SK-N-SH (cell line): Measurements from ENCODE around the gene COX4I1. TPM values are rescaled to one million over a fixed set of nuclear protein-coding genes. Genes with fewer than 3 reads are reported as not detected.

Experiments used
- CTCF ChIA-PET: fragments of 300-600, 350-600 bp; formaldehyde crosslinking; extraction: SDS; loops from one replicate; lab custom pipeline; 2021; lab: Yijun Ruan, JAX
- POLR2A ChIA-PET: fragments of 350-600 bp; sonication (Branson Sonifier 250); formaldehyde crosslinking; extraction: SDS; loops from one replicate; lab custom pipeline; 2020; ENCODE audit warnings: antibody characterized with exemption, inconsistent platforms; lab: Yijun Ruan, JAX
- DNase-seq: peaks from one replicate; pipeline ENCODE4 v3.0.0; 2012
- H2AFZ ChIP-seq: fragments of 200-600 bp; sonication (generic); 2 replicates; pipeline ENCODE4 v1.8.1; 2016; ENCODE audit warnings: antibody characterized with exemption, mild to moderate bottlenecking, low read depth
- H3F3A ChIP-seq: fragments of 200-600 bp; sonication (generic); replicated peaks from 2 replicates; pipeline ENCODE3; 2016; ENCODE audit warnings: antibody characterized with exemption, mild to moderate bottlenecking; ENCODE audit not compliant: insufficient read depth
- H3K27ac ChIP-seq, 2 experiments: fragments of 200-500 bp in 1 of 2; fragments of 200-600 bp in 1 of 2; sonication (Bioruptor generic) in 1 of 2; sonication (generic), shearing (Covaris generic) in 1 of 2; 2 replicates each; pipeline versions ENCODE4 v1.5.1 to v1.6.1; 2014 to 2016; ENCODE audit warnings: low read depth in 2 of 2, inconsistent platforms in 1 of 2, low read length in 1 of 2, mild to moderate bottlenecking in 1 of 2, mixed read lengths in 1 of 2
- H3K27me3 ChIP-seq: fragments of 200-600 bp; sonication (generic), shearing (Covaris generic); 2 replicates; pipeline ENCODE4 v1.6.1; 2016; ENCODE audit warnings: mixed run types; ENCODE audit not compliant: insufficient read depth
- H3K36me3 ChIP-seq, 2 experiments: fragments of 200-500 bp in 1 of 2; fragments of 200-600 bp in 1 of 2; sonication (Bioruptor generic) in 1 of 2; sonication (generic) in 1 of 2; replicated peaks in 1 of 2; 2 replicates each; pipeline versions ENCODE3 to v1.5.1; 2014 to 2016; ENCODE audit warnings: low read length in 1 of 2, mild to moderate bottlenecking in 1 of 2; ENCODE audit not compliant: insufficient read depth in 2 of 2, control insufficient read depth in 1 of 2
- H3K4me1 ChIP-seq, 2 experiments: fragments of 200-500 bp in 1 of 2; fragments of 200-600 bp in 1 of 2; sonication (Bioruptor generic) in 1 of 2; sonication (generic), shearing (Covaris generic) in 1 of 2; 2 replicates each; pipeline versions ENCODE4 v1.5.1 to v1.6.1; 2014 to 2016; ENCODE audit warnings: low read depth in 1 of 2, low read length in 1 of 2, mixed run types in 1 of 2; ENCODE audit not compliant: insufficient read depth in 2 of 2, control insufficient read depth in 1 of 2
- H3K4me2 ChIP-seq: fragments of 200-600 bp; sonication (generic), shearing (Covaris generic); 2 replicates; pipeline ENCODE4 v1.6.1; 2017; ENCODE audit warnings: mixed run types
- H3K4me3 ChIP-seq, 2 experiments: fragments of 200-500 bp in 1 of 2; fragments of 200-600 bp in 1 of 2; sonication (Bioruptor generic) in 1 of 2; sonication (generic), shearing (Covaris generic) in 1 of 2; 2 replicates each; pipeline versions ENCODE4 v1.5.1 to v1.8.1; 2014 to 2016; ENCODE audit warnings: low read depth in 2 of 2, inconsistent platforms in 1 of 2, low read length in 1 of 2, mild to moderate bottlenecking in 1 of 2, mixed read lengths in 1 of 2, moderate library complexity in 1 of 2
- H3K79me2 ChIP-seq: fragments of 200-600 bp; sonication (generic); 2 replicates; pipeline ENCODE4 v1.8.1; 2017; ENCODE audit warnings: mild to moderate bottlenecking; ENCODE audit not compliant: insufficient read depth
- H3K9ac ChIP-seq: fragments of 200-600 bp; sonication (generic); 2 replicates; pipeline ENCODE4 v1.6.1; 2017; ENCODE audit warnings: mixed run types
- H3K9me2 ChIP-seq: fragments of 200-600 bp; sonication (generic); 2 replicates; pipeline ENCODE4 v1.6.1; 2017; ENCODE audit warnings: mixed run types
- H3K9me3 ChIP-seq: fragments of 200-600 bp; sonication (generic); 2 replicates; pipeline ENCODE4 v1.6.1; 2017; ENCODE audit warnings: mixed run types, mild to moderate bottlenecking, moderate library complexity
- H4K20me1 ChIP-seq: fragments of 200-600 bp; sonication (generic); 2 replicates; pipeline ENCODE4 v1.6.1; 2017; ENCODE audit warnings: mild to moderate bottlenecking, mixed run types; ENCODE audit not compliant: insufficient read depth
- EP300 ChIP-seq, 2 experiments: IDR thresholded peaks; 2 replicates each; pipeline versions ENCODE4 v1.4.0 to v1.6.1; 2012; ENCODE audit warnings: borderline replicate concordance in 1 of 2, low read depth in 1 of 2, low read length in 1 of 2
- EZH2phosphoT487 ChIP-seq: fragments of 200-600 bp; sonication (generic); IDR thresholded peaks from 2 replicates; pipeline ENCODE4 v1.6.1; 2017; ENCODE audit warnings: low read depth, mixed run types, mild to moderate bottlenecking, antibody characterized with exemption, moderate library complexity, borderline replicate concordance
- FOSL2 ChIP-seq: IDR thresholded peaks from 2 replicates; pipeline ENCODE4 v1.4.0; 2012; ENCODE audit warnings: low read depth, mild to moderate bottlenecking, moderate library complexity, borderline replicate concordance
- GABPA ChIP-seq: IDR thresholded peaks from 2 replicates; pipeline ENCODE4 v1.4.0; 2012; ENCODE audit warnings: low read depth, mild to moderate bottlenecking
- GATA2 ChIP-seq: sonication (generic); formaldehyde crosslinking; IDR thresholded peaks from 2 replicates; pipeline ENCODE4 v1.5.0; 2020; ENCODE audit warnings: mild to moderate bottlenecking, missing genetic modification reagents
- JUND ChIP-seq: IDR thresholded peaks from 2 replicates; pipeline ENCODE4 v1.4.0; 2012
- MXI1 ChIP-seq: IDR thresholded peaks from 2 replicates; pipeline ENCODE4 v1.6.1; 2012; ENCODE audit warnings: mild to moderate bottlenecking, low read depth, low read length, improper control_type of control experiment
- NFIC ChIP-seq: IDR thresholded peaks from 2 replicates; pipeline ENCODE4 v1.4.0; 2012; ENCODE audit warnings: borderline replicate concordance
- POLR2AphosphoS5 ChIP-seq: IDR thresholded peaks from 2 replicates; pipeline ENCODE4 v1.6.1; 2012; ENCODE audit warnings: low read depth, low read length
- RFX5 ChIP-seq: IDR thresholded peaks from 2 replicates; pipeline ENCODE4 v1.6.1; 2012; ENCODE audit warnings: mild to moderate bottlenecking, improper control_type of control experiment, low read length
- RXRA ChIP-seq: IDR thresholded peaks from 2 replicates; pipeline ENCODE4 v1.4.0; 2012; ENCODE audit warnings: low read depth, mild to moderate bottlenecking, borderline replicate concordance
- USF1 ChIP-seq: IDR thresholded peaks from 2 replicates; pipeline ENCODE4 v1.4.0; 2012; ENCODE audit warnings: low read depth, borderline replicate concordance
- USF2 ChIP-seq: fragments of 150-350 bp; IDR thresholded peaks from 2 replicates; pipeline ENCODE4 v1.6.1; 2017; ENCODE audit warnings: antibody characterized with exemption, low read length, low read depth, borderline replicate concordance
- YY1 ChIP-seq: IDR thresholded peaks from 2 replicates; pipeline ENCODE4 v1.4.0; 2012; ENCODE audit warnings: low read depth, mild to moderate bottlenecking
- WGBS: methylation state at CpG from one replicate; pipeline ENCODE4 v1.1.6; 2017; ENCODE audit warnings: low lambda C conversion rate; 5-methylcytosine and 5-hydroxymethylcytosine counted together
- polyA plus RNA-seq, 3 experiments: library from polyadenylated mRNA; depleted of rRNA; stranded (reverse); fragments of >200 nt; gene quantifications; 2 replicates each; pipeline ENCODE4 v1.2.3, GENCODE V29; 2012
- TF ChIP-seq, protein P1 (sequence below): IDR thresholded peaks from 2 replicates; pipeline ENCODE4 v1.6.1; 2012; ENCODE audit warnings: mild to moderate bottlenecking, low read depth, low read length, moderate library complexity

The COX4I1 gene
- polyA plus RNA-seq, 1 of the 3 experiments (the other 2 are of a cell fraction), result 1,294 TPM

DNA sequence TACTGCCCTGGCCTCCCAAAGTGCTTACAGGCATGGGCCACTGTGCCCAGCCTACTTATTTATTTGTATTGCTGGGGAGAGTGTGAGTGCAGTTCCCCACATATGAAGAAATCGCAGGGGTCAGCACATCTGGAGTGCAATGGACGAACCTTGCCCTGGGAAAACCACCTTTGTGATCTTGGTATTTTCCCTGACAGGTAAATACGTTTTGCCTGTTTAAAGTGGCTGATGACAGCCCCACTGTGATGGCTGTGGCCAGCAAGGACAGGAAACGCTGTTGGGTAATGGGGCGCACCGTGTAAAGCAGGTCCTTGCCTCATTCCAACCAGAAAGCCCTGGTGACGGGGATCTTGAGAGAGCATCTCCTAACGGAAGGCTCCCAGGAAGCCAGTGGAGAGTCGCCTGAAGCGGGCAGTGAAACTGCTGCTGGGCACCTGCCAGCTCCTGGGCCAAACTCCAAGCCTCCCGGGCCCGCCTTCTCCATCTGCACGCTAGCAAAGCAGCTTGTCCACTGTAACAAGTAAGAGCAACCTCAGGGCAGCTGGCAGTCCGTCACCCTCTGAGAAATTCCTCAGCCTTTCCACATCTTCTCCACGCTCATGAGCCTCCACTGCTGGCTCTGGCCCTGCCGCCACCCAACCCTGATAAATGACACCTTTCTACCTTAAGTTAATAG, 17.7 kb upstream of the COX4I1 start (continued):
- TF ChIP-seq JUND (no peak), NFIC (no peak), GATA2 (CRISPR knock-in tag) (no peak), MXI1 (no peak), USF1 (no peak), EZH2phosphoT487 (no peak), YY1 (no peak)
- TF ChIP-seq, protein P1, sequence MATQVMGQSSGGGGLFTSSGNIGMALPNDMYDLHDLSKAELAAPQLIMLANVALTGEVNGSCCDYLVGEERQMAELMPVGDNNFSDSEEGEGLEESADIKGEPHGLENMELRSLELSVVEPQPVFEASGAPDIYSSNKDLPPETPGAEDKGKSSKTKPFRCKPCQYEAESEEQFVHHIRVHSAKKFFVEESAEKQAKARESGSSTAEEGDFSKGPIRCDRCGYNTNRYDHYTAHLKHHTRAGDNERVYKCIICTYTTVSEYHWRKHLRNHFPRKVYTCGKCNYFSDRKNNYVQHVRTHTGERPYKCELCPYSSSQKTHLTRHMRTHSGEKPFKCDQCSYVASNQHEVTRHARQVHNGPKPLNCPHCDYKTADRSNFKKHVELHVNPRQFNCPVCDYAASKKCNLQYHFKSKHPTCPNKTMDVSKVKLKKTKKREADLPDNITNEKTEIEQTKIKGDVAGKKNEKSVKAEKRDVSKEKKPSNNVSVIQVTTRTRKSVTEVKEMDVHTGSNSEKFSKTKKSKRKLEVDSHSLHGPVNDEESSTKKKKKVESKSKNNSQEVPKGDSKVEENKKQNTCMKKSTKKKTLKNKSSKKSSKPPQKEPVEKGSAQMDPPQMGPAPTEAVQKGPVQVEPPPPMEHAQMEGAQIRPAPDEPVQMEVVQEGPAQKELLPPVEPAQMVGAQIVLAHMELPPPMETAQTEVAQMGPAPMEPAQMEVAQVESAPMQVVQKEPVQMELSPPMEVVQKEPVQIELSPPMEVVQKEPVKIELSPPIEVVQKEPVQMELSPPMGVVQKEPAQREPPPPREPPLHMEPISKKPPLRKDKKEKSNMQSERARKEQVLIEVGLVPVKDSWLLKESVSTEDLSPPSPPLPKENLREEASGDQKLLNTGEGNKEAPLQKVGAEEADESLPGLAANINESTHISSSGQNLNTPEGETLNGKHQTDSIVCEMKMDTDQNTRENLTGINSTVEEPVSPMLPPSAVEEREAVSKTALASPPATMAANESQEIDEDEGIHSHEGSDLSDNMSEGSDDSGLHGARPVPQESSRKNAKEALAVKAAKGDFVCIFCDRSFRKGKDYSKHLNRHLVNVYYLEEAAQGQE, result no peak

- TF ChIP-seq RXRA, result no peak
- TF ChIP-seq USF1, result no peak
- TF ChIP-seq GATA2 (CRISPR knock-in tag), result no peak
- TF ChIP-seq, protein P1, result no peak
- TF ChIP-seq POLR2AphosphoS5, result no peak
- TF ChIP-seq GABPA, result no peak
- no peak for TF ChIP-seq USF2
- no peak for TF ChIP-seq RFX5
- no peak for TF ChIP-seq EP300 (IDR thresholded peaks at IDR 0.05; ENCODE audit: borderline replicate concordance in 1 of 2, low read depth in 1 of 2, low read length in 1 of 2)
- TF ChIP-seq FOSL2, result no peak
- Histone ChIP-seq H3K79me2 (peaks cover 25% of the 10 kb centered on the region; the same call in 1 of the 2 replicates), H3K36me3 (peaks cover 24 to 53% of the 10 kb centered on the region in 2 experiments), H3F3A (peaks cover 14% of the 10 kb centered on the region), H3K9me2 (no peaks in the 10 kb centered on the region), H3K27ac (no peak overlapping the region), H3K4me3 (no peak overlapping the region), H3K9ac (no peak overlapping the region), H3K4me2 (no peak overlapping the region), H4K20me1 (peaks cover 22% of the 10 kb centered on the region; the same call in 1 of the 2 replicates), H3K4me1 (no peaks in the 10 kb centered on the region), H2AFZ (no peak overlapping the region), H3K27me3 (no peaks in the 10 kb centered on the region), H3K9me3 (no peaks in the 10 kb centered on the region)
- CTCF ChIA-PET, result no interaction called here
- POLR2A ChIA-PET, result no interaction called here
- no peak for DNase-seq
- 97% methylated on average over 6 of the region's 6 CpGs for WGBS
Measured at GRCh38 chr16:85782451-85782850, 17.0 kb upstream of the COX4I1 start.
